HepG2 (cell line): Measurements from ENCODE around the gene FIBIN.

Experiments
- ARNT ChIP-seq: fragments of 450-650 bp; IDR thresholded peaks from 2 replicates; pipeline ENCODE4 v1.6.1; 2017
- BRD4 ChIP-seq: sonication (generic); formaldehyde crosslinking; IDR thresholded peaks from 2 replicates; pipeline ENCODE4 v1.4.0; 2020; ENCODE audit warnings: missing genetic modification reagents
- CTCF ChIP-seq: sonication (generic); formaldehyde crosslinking; IDR thresholded peaks from 2 replicates; pipeline ENCODE4 v1.5.0; 2020; ENCODE audit warnings: mild to moderate bottlenecking, missing genetic modification reagents, moderate library complexity
- HDAC2 ChIP-seq: sonication (generic); formaldehyde crosslinking; IDR thresholded peaks from 2 replicates; pipeline ENCODE4 v1.4.0; 2020; ENCODE audit warnings: missing genetic modification reagents
- NR0B2 ChIP-seq: sonication (generic); formaldehyde crosslinking; IDR thresholded peaks from 2 replicates; pipeline ENCODE4 v1.4.0; 2020; ENCODE audit warnings: mild to moderate bottlenecking, missing genetic modification reagents
- POLR2A ChIP-seq, 2 experiments: IDR thresholded peaks; 2 replicates each; pipeline ENCODE4 v1.6.1; 2011; ENCODE audit warnings: low read depth in 2 of 2, low read length in 2 of 2, mild to moderate bottlenecking in 1 of 2, moderate library complexity in 1 of 2; ENCODE audit not compliant: insufficient read depth in 1 of 2
- TBP ChIP-seq: sonication (generic); formaldehyde crosslinking; IDR thresholded peaks from 2 replicates; pipeline ENCODE4 v1.5.0; 2020; ENCODE audit warnings: missing genetic modification reagents
- TOE1 ChIP-seq: sonication (generic); formaldehyde crosslinking; IDR thresholded peaks from 2 replicates; pipeline ENCODE4 v1.4.0; 2020; ENCODE audit warnings: mild to moderate bottlenecking, missing genetic modification reagents
- ZKSCAN1 ChIP-seq: fragments of 150-350 bp; IDR thresholded peaks from 2 replicates; pipeline ENCODE4 v1.6.1; 2014; ENCODE audit warnings: low read length
- ZKSCAN5 ChIP-seq: sonication (generic); formaldehyde crosslinking; IDR thresholded peaks from 2 replicates; pipeline ENCODE4 v1.5.1; 2020; ENCODE audit warnings: mild to moderate bottlenecking, missing genetic modification reagents
- ZNF407 ChIP-seq: sonication (generic); formaldehyde crosslinking; IDR thresholded peaks from one replicate; pipeline ENCODE4 v1.5.1; 2020; ENCODE audit warnings: mild to moderate bottlenecking, missing genetic modification reagents; ENCODE audit errors: not compliant biosample characterization
- ZNF513 ChIP-seq: sonication (generic); formaldehyde crosslinking; conservative IDR thresholded peaks from 2 replicates; pipeline ENCODE4 v1.5.0; 2020; ENCODE audit warnings: missing genetic modification reagents

GRCh38 chr11:27020751-27021150, 26.8 kb downstream of the FIBIN start:
- TF ChIP-seq ARNT (no peak), ZKSCAN5 (CRISPR knock-in tag) (no peak), BRD4 (CRISPR knock-in tag) (no peak), TBP (CRISPR knock-in tag) (no peak), ZNF513 (CRISPR knock-in tag) (no peak), CTCF (no peak), TOE1 (CRISPR knock-in tag) (no peak), ZNF407 (CRISPR knock-in tag) (no peak), POLR2A (IDR thresholded peaks at IDR 0.05; ENCODE audit: insufficient read depth in 1 of 2, low read depth in 2 of 2, low read length in 2 of 2) (no peak), NR0B2 (CRISPR knock-in tag) (no peak), ZKSCAN1 (no peak), HDAC2 (CRISPR knock-in tag) (no peak)
